ENCODE measurements around the gene MARVELD1.
A peak's percentile ranks its signal among the peaks of the same experiment; 100 is the strongest.
"Not testable (repeated sequence)": the region's sequence is repeated elsewhere in the genome, so short reads cannot be mapped to it uniquely, and the experiment has no call there.

Gene MARVELD1

GRCh38 chr10:97713339-97713825 is at the start of gene MARVELD1:
Gene MARVELD1, plus strand, starts transcription at chr10:97713730. Its CDS starts 147 bp downstream, at chr10:97713877.
- DNase-seq = no peak

GRCh38 chr10:97664282-97664850 is 49.2 kb upstream of the MARVELD1 start:
- no peak for DNase-seq

- DNase-seq = no peak
These were observed 46.5 kb upstream of the MARVELD1 start for GRCh38 chr10:97666992-97667391.

- DNase-seq = no peak
These were observed 46.1 kb upstream of the MARVELD1 start for GRCh38 chr10:97667463-97667862.

GRCh38 chr10:97669571-97669970 is 44.0 kb upstream of the MARVELD1 start:
- DNase-seq = no peak

- no peak for DNase-seq
These were observed 39.6 kb upstream of the MARVELD1 start for GRCh38 chr10:97673736-97674525.

GRCh38 chr10:97675222-97675621 is 38.3 kb upstream of the MARVELD1 start:
- DNase-seq = no peak

GRCh38 chr10:97676770-97677581 is 36.6 kb upstream of the MARVELD1 start:
- peak in 1 of 2 experiments; percentile 36 for DNase-seq

- no peak for DNase-seq
These were observed 33.9 kb upstream of the MARVELD1 start for GRCh38 chr10:97679594-97679993.

- no peak for DNase-seq
These were observed 31.5 kb upstream of the MARVELD1 start for GRCh38 chr10:97682042-97682441.

- DNase-seq = no peak
These were observed 29.8 kb upstream of the MARVELD1 start for GRCh38 chr10:97683556-97684367.

GRCh38 chr10:97684368-97684713 is 29.2 kb upstream of the MARVELD1 start:
- not testable (repeated sequence) for DNase-seq

GRCh38 chr10:97684866-97685394 is 28.6 kb upstream of the MARVELD1 start:
- no peak for DNase-seq

- no peak for DNase-seq
These were observed 28.1 kb upstream of the MARVELD1 start for GRCh38 chr10:97685395-97685958.

- no peak for DNase-seq
These were observed 27.1 kb upstream of the MARVELD1 start for GRCh38 chr10:97686301-97686961.

- peak; percentile 87 to 94 for DNase-seq
These were observed 26.4 kb upstream of the MARVELD1 start, which contains the start of gene AVPI1 for GRCh38 chr10:97686962-97687784. Gene AVPI1, minus strand, starts transcription at chr10:97687241. Its CDS starts 7,336 bp downstream, at chr10:97679905.

GRCh38 chr10:97687785-97688781 is 25.4 kb upstream of the MARVELD1 start:
- DNase-seq = no peak

GRCh38 chr10:97689559-97690020 is 23.9 kb upstream of the MARVELD1 start:
- no peak for DNase-seq

GRCh38 chr10:97690133-97690532 is 23.4 kb upstream of the MARVELD1 start:
- DNase-seq = no peak

All from cerebellar nuclear complex (tissue), 1 donor.